Testis (tissue), 3 donors: Measurements from ENCODE around the gene SCN9A. TPM values are rescaled to one million over a fixed set of nuclear protein-coding genes. Genes with fewer than 3 reads are reported as not detected.
"Not testable (repeated sequence)": the region's sequence is repeated elsewhere in the genome, so short reads cannot be mapped to it uniquely, and the experiment has no call there.

Source experiments
- DNase-seq: peaks from one replicate; pipeline ENCODE4 v3.0.0-alpha.2; 2019
- H3K27ac ChIP-seq, 2 donors: fragments of 200-600 bp; sonication (generic); one replicate each; pipeline ENCODE4 v1.5.1; 2019
- H3K27me3 ChIP-seq: fragments of 200-600 bp; sonication (generic); one replicate; pipeline ENCODE4 v1.5.1; 2019
- H3K36me3 ChIP-seq: fragments of 200-600 bp; sonication (generic); one replicate; pipeline ENCODE4 v1.5.1; 2017; ENCODE audit warnings: low read depth; ENCODE audit errors: missing control alignments
- H3K4me1 ChIP-seq: fragments of 200-600 bp; sonication (generic); one replicate; pipeline ENCODE4 v1.5.1; 2019
- H3K4me3 ChIP-seq, 2 donors: fragments of 200-600 bp; sonication (generic); one replicate each; pipeline ENCODE4 v1.5.1; 2017 to 2019
- H3K9me3 ChIP-seq: fragments of 200-600 bp; sonication (generic); one replicate; pipeline ENCODE4 v1.5.1; 2017
- CTCF ChIP-seq, 3 experiments: fragments of 450-650 bp in 2 of 3; fragments of 200-600 bp in 1 of 3; sonication (generic) in 1 of 3; IDR thresholded peaks; one replicate each; pipeline ENCODE4 v1.5.1; 2016 to 2019; ENCODE audit warnings: antibody characterized with exemption in 3 of 3, mild to moderate bottlenecking in 2 of 3, moderate library complexity in 1 of 3
- POLR2A ChIP-seq: fragments of 450-650 bp; IDR thresholded peaks from one replicate; pipeline ENCODE4 v1.6.1; 2017; ENCODE audit warnings: antibody characterized with exemption, mild to moderate bottlenecking, moderate library complexity
- WGBS, 2 donors: methylation state at CpG; one replicate each; pipeline ENCODE4 v1.1.5; 2018; 5-methylcytosine and 5-hydroxymethylcytosine counted together
- intact Hi-C: fragments of 100-400 bp; cut with DNase I; formaldehyde crosslinking; loops from one replicate; pipeline ENCODE4 v1.15.1; 2023; ENCODE audit warnings: low total_unique reads
- polyA plus RNA-seq: library from polyadenylated mRNA; stranded (reverse); fragments of 350-450 nt; fragmentation: Illumina TruSeq; extraction: RNeasy Lipid Tissue Mini Kit (QIAGEN cat#74804); gene quantifications from one replicate; pipeline ENCODE4 v1.2.3, GENCODE V29; 2014; ENCODE audit warnings: low read depth, low replicate concordance; ENCODE audit not compliant: insufficient read depth
- total RNA-seq, 2 donors: library from RNA; depleted of rRNA; stranded (reverse); fragments of >200 nt; gene quantifications; one replicate each; pipeline ENCODE4 v1.2.3, GENCODE V29; 2016

Gene SCN9A
- total and polyA plus RNA-seq, 3 donors from 2014 or later = 7.3 to 117 (median 85.7) TPM

GRCh38 chr2:166417669-166418068, 41.9 kb upstream of the SCN9A start:
- H3K9me3 ChIP-seq = no peaks in the 10 kb centered on the region
- no peak for TF ChIP-seq POLR2A
- no peak for TF ChIP-seq CTCF (IDR thresholded peaks at IDR 0.05)
- DNase-seq = peak; percentile 31

GRCh38 chr2:166413255-166413654, 37.5 kb upstream of the SCN9A start:
- H3K4me1 ChIP-seq = no peaks in the 10 kb centered on the region
- intact Hi-C loops = no loop called here

More at GRCh38 chr2:166417669-166418068, 41.9 kb upstream of the SCN9A start:
- no peaks in the 10 kb centered on the region for H3K4me1 ChIP-seq
- intact Hi-C loops = no loop called here
- no peak overlapping the region for H3K4me3 ChIP-seq
- no peak overlapping the region for H3K27ac ChIP-seq
- no peaks in the 10 kb centered on the region for H3K27me3 ChIP-seq
- no peaks in the 10 kb centered on the region for H3K36me3 ChIP-seq
- 59 to 65% methylated on average over 2 of the region's 2 CpGs for WGBS, 2 donors

GRCh38 chr2:166411473-166412230, 35.9 kb upstream of the SCN9A start:
- no peaks in the 10 kb centered on the region for H3K27me3 ChIP-seq
- no peaks in the 10 kb centered on the region for H3K4me1 ChIP-seq
- no peaks in the 10 kb centered on the region for H3K9me3 ChIP-seq
- intact Hi-C loops = no loop called here
- H3K36me3 ChIP-seq = no peaks in the 10 kb centered on the region
- WGBS, 2 donors = 45 to 65% methylated on average over 6 of the region's 6 CpGs
- TF ChIP-seq CTCF (IDR thresholded peaks at IDR 0.05) = no peak
- no peak for TF ChIP-seq POLR2A
- H3K4me3 ChIP-seq = no peak overlapping the region
- DNase-seq = no peak
- H3K27ac ChIP-seq = no peak overlapping the region

More at GRCh38 chr2:166413255-166413654, 37.5 kb upstream of the SCN9A start:
- 97 to 100% methylated on average over 1 of the region's 1 CpG for WGBS, 2 donors
- Histone ChIP-seq H3K4me3 (no peak overlapping the region), H3K27me3 (no peaks in the 10 kb centered on the region), H3K36me3 (no peaks in the 10 kb centered on the region), H3K27ac (no peak overlapping the region), H3K9me3 (no peaks in the 10 kb centered on the region)
- DNase-seq = no peak
- no peak for TF ChIP-seq POLR2A
- TF ChIP-seq CTCF (IDR thresholded peaks at IDR 0.05) = no peak

- H3K27me3 ChIP-seq = no peaks in the 10 kb centered on the region
- no peaks in the 10 kb centered on the region for H3K36me3 ChIP-seq
- no peaks in the 10 kb centered on the region for H3K4me1 ChIP-seq
- intact Hi-C loops = no loop called here
- TF ChIP-seq POLR2A = no peak
- no peak for TF ChIP-seq CTCF (IDR thresholded peaks at IDR 0.05)
- no peaks in the 10 kb centered on the region for H3K9me3 ChIP-seq
- 71 to 74% methylated on average over 7 of the region's 7 CpGs for WGBS, 2 donors
- H3K27ac ChIP-seq = no peak overlapping the region
- no peak overlapping the region for H3K4me3 ChIP-seq
- DNase-seq = no peak
Observed at GRCh38 chr2:166410828-166411472, 35.2 kb upstream of the SCN9A start.

- WGBS, 2 donors = 88 to 89% methylated on average over 2 of the region's 2 CpGs
Observed at GRCh38 chr2:166407746-166408145, 32.0 kb upstream of the SCN9A start.

More at GRCh38 chr2:166407746-166408145, 32.0 kb upstream of the SCN9A start:
- H3K4me1 ChIP-seq, intact Hi-C loops, H3K27ac ChIP-seq, H3K36me3 ChIP-seq, H3K27me3 ChIP-seq, DNase-seq, H3K9me3 ChIP-seq, H3K4me3 ChIP-seq: not testable (repeated sequence)
